ENCODE data around the gene SLC47A2. TPM values are rescaled to one million over a fixed set of nuclear protein-coding genes. Genes with fewer than 3 reads are reported as not detected.

SLC47A2 gene
- total and polyA plus RNA-seq, 9 of the 15 experiments (the other 6 are each of a cell fraction or from before 2014, with no cell fraction given) = not detected

GRCh38 chr17:19648475-19649273 lies 67.7 kb downstream of the SLC47A2 start, which contains the start of gene ALDH3A2:
TSS of gene ALDH3A2 (plus strand) at chr17:19648751. CDS start at chr17:19648972, 221 bp downstream.
- ChIA-PET POLR2A (interaction anchor here (0.6 kb wide), 1 partner anchor 140 kb away, joined by 3 read pairs; no protein-coding TSS in a partner anchor), CTCF (ENCODE audit: low intra/inter-chr PET ratio) (no interaction called here)
- H4K20me1 ChIP-seq (replicated peaks; ENCODE audit: control insufficient read depth, insufficient read depth, low read length) = no peaks in the 10 kb centered on the region
- peak within 1 kb of the TSS; percentile 5; the same call in 1 of the 2 replicates for H3K4me3 ChIP-seq
- DNase-seq (ENCODE audit: extremely low read depth in 1 of 4, low spot score in 3 of 4) (peak; percentile 55 to 87 (median 82)), FAIRE-seq (no peak), ATAC-seq (peak; percentile 98)
- peak within 1 kb of the TSS; percentile 32 for H3K4me2 ChIP-seq (ENCODE audit: insufficient read depth, low read length)
- no peaks in the 10 kb centered on the region for H3K9me3 ChIP-seq (replicated peaks; ENCODE audit: control insufficient read depth, insufficient read depth, low read depth, low read length)
- BruUV-seq (replicated peaks) = no TSS peak
- 8% methylated on average over 31 of the region's 71 CpGs for WGBS (ENCODE audit: insufficient coverage, low coverage, missing lambda C conversion rate)
- H3K4me1 ChIP-seq (replicated peaks in 1 of 2; ENCODE audit: control insufficient read depth in 2 of 2, insufficient read depth in 2 of 2, low read length in 2 of 2) = peaks cover 0 to 13% of the 10 kb centered on the region in 2 experiments; a peak in 2 of 5 replicates
- peaks cover 2 to 17% of the 10 kb centered on the region in 2 experiments; a peak in 3 of 5 replicates for H3K27me3 ChIP-seq (ENCODE audit: control insufficient read depth in 2 of 2, insufficient read depth in 2 of 2, low read length in 2 of 2)
- no peaks in the 10 kb centered on the region for H3K79me2 ChIP-seq (ENCODE audit: control insufficient read depth, insufficient read depth, low read length)
- intact Hi-C loops (cut with micrococcal nuclease) = no loop called here
- 0 out of 2 replicates have a peak within 1 kb of the TSS, but pooled peaks have one; percentile 40 for H2AFZ ChIP-seq (ENCODE audit: low read depth, low read length)
- H3K27ac ChIP-seq (ENCODE audit: extremely low read depth, low read depth, low read length) = no peak within 1 kb of the TSS
- no peaks in the 10 kb centered on the region for H3K9me1 ChIP-seq (ENCODE audit: control insufficient read depth, insufficient read depth, low read length)
- H3K36me3 ChIP-seq (ENCODE audit: control insufficient read depth, insufficient read depth, low read length) = no peaks in the 10 kb centered on the region
- in situ Hi-C loops (cut with MboI) = no loop called here
- H3K9ac ChIP-seq (ENCODE audit: insufficient read depth in 1 of 2, low read depth in 2 of 2, low read length in 2 of 2) = peak within 1 kb of the TSS in 1 of 2 experiments; percentile 74; a peak in 2 of 4 replicates
- no peak for TF ChIP-seq SMARCA5 (IDR thresholded peaks at IDR 0.05)
- TF ChIP-seq E2F6 (IDR thresholded peaks at IDR 0.05; ENCODE audit: borderline replicate concordance in 1 of 2, extremely low read depth in 1 of 2, insufficient read depth in 1 of 2, insufficient read length in 1 of 2, low read depth in 1 of 2, low read length in 1 of 2, poor library complexity in 1 of 2, severe bottlenecking in 1 of 2) = peak in 1 of 2 experiments; percentile 67
- no peak for TF ChIP-seq SAFB (IDR thresholded peaks at IDR 0.05; ENCODE audit: borderline replicate concordance, low read depth, low read length)
- no peak for TF ChIP-seq MAX (CRISPR knock-in tag; IDR thresholded peaks at IDR 0.05)
- peak; percentile 33; the same call in 1 of the 2 replicates for TF ChIP-seq CBFB (CRISPR knock-in tag; IDR thresholded peaks at IDR 0.05)
- no peak for TF ChIP-seq PHTF2 (CRISPR knock-in tag; IDR thresholded peaks at IDR 0.05)
- TF ChIP-seq ZNF76 (CRISPR knock-in tag; IDR thresholded peaks at IDR 0.05; ENCODE audit: borderline replicate concordance) = no peak
- TF ChIP-seq MCM3 (IDR thresholded peaks at IDR 0.05) = no peak
- TF ChIP-seq PTTG1 (tag; IDR thresholded peaks at IDR 0.05; ENCODE audit: low read depth) = no peak
- no peak for TF ChIP-seq XRCC5 (IDR thresholded peaks at IDR 0.05; ENCODE audit: low read depth, low read length)
- no peak for TF ChIP-seq BDP1 (IDR thresholded peaks at IDR 0.05; ENCODE audit: insufficient read depth, insufficient read length)
- peak; percentile 82 for TF ChIP-seq RAD51 (IDR thresholded peaks at IDR 0.05; ENCODE audit: borderline replicate concordance, low read depth)
- no peak for TF ChIP-seq PTRF (tag; IDR thresholded peaks at IDR 0.05)
- no peak for TF ChIP-seq ZNF282 (CRISPR knock-in tag; IDR thresholded peaks at IDR 0.05)
- no peak for TF ChIP-seq FOXP1 (CRISPR knock-in tag; IDR thresholded peaks at IDR 0.05)
